Activated CD4-positive, alpha-beta T cell treated with anti-CD3 and anti-CD28 coated beads for 4 hours (primary cell): Measurements from ENCODE around the gene UQCRC2.
A peak's percentile ranks its signal among the peaks of the same experiment; 100 is the strongest.
"Not testable (repeated sequence)": the region's sequence is repeated elsewhere in the genome, so short reads cannot be mapped to it uniquely, and the experiment has no call there.

Experiments
- DNase-seq, 2 donors: peaks; one replicate each; pipeline ENCODE4 v3.0.0-alpha.2; 2020

Gene UQCRC2

DNA sequence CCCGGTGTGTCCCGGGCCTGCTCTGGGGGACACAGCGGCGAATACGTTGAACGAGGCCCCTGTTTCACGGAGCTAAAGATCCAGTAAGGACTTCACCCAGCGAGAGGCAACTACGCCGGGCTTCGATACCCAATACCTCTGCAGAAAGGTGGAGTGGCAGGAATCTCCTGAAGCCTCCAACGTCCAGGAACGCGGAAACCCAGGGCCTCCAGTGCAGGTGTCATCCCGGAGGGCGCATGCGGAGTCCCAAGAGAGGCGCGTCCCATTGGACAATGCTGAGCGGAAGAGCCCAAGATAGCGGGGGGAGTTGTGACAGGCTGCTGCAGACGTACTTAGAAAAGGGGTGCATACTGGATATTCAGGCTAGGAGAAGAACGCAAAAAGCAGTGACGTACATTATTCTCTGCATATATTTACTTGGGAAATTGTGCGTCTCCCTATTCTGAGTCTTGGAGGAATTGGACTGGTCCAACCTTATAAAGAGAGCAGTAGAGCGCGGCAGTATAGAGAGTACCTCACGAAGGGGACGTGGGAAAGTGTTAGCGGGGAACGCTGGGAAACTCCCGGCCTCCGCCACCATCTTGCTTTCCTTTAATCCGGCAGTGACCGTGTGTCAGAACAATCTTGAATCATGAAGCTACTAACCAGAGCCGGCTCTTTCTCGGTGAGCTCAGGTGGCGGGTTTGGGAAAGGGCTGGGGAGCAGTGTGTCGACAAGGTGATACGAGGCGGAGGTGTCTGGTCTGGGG is at the start of gene UQCRC2:
UQCRC2 (plus strand) TSS at position 569 of the 748 bp plus-strand sequence; CDS start at position 632, 63 bp downstream.
- peak; percentile 84 to 87 for DNase-seq

DNA sequence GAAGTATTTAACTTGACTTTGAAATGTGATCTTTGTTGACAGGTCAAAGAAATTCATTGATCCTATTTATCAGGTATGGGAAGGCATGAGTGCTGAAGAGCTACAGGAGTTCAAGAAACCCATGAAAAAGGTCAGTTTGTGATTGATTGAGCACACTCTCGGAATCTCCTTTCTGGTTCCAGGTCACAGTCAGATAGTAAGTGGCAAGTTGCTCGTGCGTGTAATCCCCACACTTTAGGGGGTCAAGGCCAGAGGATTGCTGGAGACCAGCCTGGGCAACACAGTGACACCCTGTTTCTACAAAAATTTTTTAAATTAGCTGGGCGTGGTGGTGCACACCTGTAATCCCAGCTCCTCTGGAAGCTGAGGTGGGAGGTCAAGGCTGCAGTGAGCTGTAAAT is 20.5 kb upstream of the UQCRC2 start:
- DNase-seq, result not testable (repeated sequence)

DNA sequence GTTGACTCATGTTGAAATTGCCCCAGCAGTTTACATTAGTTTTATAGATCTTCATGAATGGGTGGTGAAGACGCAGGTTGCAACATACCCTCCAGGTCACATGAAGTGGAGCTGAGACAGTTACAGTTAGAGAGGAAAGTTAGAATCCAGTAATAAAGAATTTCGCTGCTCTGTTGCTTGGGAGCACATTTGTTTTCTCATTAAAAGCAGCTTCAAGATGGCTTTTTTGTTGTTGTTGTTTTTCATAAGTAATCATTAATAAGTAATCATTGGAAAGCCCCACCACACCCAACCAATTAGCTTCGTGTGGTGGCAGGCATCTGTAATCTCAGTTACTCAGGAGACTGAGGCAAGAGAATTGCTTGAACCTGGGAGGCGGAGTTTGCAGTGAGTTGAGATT is 19.8 kb upstream of the UQCRC2 start:
- not testable (repeated sequence) for DNase-seq

DNA sequence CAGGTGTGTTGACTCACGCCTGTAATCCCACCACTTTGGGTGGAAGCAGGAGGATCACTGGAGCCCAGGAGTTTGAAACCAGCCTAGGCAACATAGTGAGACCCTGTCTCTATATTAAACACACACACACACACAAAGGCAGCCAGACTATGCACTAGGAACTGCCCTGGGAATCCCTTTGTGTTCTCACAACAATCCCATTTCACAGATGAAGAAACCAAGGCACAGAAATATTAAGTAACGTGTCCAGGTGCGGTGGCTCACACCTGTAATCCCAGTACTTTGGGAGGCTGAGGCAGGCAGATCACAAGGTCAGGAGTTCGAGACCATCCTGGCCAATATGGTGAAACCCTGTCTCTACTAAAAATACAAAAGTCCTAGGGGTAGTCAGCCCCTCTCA is 19.4 kb upstream of the UQCRC2 start:
- not testable (repeated sequence) for DNase-seq

DNA sequence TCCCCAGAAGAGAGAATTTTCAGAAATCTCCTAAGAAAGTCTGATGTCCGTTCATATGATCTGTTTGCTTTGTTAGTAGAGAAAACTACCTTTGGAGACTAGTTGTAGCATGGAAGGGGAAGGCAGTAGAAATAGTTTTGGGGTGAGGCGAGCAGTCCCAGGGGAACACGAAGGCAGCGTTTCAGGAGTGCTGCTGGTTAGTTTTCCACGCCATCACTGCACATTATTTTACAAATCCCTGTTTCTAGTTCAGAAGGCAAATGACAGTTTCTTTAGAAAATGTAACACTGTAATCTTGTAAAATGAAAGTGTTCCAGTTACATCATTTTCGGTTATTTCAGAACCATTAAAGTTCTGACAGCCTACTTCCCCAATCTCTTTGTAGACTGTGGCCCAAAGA is 16.9 kb upstream of the UQCRC2 start:
- not testable (repeated sequence) for DNase-seq

DNA sequence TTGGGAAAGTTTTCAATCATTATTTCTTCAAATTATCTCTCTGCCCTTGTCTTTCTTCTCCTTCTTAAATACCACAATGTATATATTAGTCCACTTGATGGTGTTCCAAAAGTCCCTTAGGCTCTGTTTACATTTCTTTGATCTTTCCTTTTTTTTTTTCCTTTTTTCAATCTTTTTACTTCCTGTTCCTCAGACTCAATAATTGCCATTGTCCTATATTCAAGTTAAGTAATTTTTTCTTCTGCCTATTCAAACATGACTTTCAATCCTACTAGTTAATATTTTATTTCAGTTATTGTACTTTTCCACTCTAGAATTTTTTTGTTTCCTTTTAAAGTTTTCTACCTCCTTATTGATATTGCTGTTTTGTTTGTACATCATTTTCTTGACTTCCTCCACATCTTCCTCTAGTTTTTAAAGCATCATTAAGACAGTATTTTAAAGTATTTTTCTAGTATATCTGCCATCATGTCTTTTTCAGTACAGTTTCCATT is 15.8 kb upstream of the UQCRC2 start:
- DNase-seq, result no peak

DNA sequence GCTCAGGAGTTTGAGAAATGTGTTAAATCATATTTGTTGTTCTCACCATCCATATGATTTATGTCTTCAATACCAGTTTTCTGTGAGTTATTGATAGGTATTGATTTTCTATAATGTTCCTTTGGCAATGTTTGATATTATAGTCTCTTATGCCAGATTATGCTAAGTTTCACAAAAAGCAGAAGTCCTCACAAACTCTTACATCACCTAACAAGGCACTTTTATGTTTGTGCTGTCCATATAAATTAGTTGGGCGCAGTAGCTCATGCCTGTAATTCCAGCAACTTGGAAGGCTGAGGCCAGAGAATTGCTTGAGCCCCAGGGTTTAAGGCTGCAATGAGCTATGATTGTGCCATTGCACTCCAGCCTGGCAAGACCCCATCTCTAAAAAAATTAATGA is 12.6 kb upstream of the UQCRC2 start:
- no peak for DNase-seq

DNA sequence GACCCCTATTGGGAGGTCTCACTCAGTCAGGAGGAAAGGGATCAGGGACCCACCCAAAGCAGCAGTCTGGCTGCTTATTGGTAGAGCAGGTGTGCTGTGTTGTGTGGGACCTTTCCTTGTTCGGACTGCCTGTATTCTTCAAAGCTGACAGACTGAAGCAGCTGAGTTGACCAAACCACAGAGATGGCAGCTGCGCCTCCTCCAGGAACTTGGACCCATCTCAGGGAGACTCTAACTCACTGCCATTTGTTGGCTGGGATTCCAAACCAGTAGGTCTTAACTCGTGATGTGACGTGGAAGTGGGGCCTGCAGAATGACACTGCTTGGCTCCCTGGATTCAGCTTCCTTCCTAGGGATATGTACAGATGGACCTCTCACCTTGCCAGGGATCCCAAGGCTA is 9.6 kb upstream of the UQCRC2 start:
- DNase-seq, result no peak

DNA sequence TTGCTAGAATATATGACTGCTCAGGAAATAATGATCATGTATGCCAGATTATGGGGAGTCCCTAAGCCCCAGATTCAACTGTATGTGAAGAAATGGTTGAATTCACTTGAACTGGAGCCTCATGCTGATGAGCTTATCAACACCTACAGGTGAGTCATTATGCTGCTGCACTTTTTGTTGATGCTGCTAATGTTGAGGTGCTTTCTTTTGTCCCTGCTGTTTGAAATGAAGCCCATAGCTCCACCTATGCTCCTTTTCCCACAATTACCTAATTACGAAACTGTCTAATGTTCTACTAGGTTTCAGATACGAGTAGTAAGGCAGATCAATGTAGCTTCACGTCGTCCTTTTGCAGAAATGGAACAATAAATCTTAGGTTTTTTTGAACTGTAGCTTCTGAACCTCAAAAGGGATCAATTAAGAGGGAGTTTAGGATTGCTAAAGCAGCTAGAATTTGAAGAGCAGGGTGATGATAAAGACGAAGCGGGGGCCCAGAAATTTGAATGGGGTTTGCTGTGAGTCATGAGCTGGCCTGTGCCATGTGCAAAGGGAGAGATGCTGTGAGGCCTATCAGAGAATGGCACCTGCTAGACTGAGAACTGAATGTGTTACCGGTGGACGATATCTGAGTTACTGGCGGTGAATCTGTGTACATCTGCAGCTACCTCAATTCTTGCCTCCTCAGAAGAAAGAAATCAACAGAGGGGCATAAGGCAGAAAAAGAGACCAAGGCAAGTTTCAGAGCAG is 6.1 kb upstream of the UQCRC2 start:
- DNase-seq, result no peak

DNA sequence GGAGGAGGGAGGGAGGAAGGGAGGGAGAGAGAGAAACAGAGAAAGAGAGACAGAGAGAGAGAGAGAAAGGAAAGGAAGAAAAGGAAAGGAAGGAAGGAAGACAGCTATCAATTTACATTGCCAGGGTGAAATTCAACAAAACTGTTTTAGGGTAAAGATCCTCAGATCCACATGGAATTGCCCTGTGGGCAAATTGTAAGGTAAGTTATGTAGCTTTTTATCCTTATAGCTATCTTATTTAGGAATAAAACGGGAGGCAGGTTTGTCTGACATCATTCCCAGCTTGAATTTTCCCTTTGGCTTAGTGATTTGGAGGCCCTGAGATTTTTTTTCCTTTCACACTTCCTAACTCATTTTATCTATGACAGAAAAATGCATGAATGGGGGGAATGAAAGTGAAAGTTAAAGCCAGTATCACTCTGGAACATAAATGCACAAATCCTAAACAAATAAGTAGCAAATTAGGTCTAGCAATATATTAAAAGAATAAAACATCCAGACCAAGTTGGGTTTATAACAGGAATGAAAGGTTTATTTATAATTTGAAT is 3.4 kb upstream of the UQCRC2 start:
- DNase-seq, result no peak

DNA sequence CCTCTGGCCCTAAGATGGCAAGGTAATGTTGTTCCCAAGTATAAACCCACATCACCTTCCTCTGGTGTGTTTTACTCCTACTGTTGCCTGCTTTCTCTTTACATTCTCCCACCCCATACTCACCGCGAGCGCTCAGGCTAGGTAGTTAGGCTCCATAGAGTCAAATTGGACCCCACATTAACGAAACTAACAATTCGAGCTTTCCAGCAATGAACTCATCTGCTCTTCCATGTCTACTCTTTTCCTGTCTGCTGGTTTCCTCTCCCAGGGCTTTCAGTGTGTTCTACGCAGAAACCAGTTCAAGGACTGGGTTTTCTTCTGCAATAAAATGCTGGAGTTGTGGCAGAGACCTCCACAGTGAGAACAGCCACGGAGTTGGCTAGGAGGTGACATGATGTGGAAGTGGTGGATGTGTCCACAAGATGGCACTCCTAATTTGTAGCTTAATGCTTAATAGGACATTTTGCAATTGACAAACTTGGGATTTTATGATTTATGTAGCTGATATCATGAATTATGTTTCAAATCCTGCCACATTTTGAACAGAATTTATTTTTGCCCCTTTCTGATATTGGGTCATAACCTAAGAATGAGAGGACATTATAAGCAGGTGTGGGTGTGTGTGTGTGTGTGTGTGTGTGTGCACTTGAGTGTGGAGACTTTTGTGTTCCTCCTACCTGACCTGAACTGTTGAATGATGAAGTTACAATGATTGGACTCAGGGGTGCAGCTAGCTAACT is 2.2 kb upstream of the UQCRC2 start:
- peak in 1 of 2 donors; percentile 20 for DNase-seq

DNA sequence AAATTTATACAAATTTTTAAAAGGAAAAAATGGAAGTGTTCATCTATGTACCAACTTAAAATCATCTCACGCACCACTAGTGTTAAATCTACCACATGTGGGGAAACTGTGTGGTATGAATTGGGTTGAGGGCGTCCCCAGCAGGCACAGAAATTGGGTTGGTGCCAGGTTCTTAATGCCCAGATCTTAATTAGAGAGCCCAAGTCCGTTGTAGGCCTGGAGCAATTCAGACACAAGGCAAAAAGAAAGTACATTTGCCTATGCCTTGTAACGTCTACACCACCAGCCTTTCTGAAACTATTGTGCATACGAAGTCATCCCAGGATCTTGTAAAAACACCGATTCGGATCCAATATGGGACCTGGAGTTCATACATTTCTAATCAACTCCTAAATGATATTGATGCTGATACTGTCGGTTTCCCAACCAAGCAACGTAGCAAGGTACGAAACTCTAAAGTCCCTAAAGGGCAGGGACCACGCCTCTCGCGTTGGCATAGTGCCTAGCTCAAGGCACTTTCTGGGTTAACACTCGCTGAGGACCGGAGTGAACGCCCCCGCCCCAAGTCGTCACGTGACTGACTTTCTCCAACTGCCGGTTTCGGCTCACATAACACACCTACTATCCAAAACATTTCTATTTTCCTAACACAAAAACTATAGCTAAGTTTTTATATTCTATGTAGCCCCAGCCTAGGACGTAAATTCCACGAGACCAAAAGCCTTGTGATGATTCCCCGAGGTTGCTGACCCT is 945 bp upstream of the UQCRC2 start:
- peak; percentile 73 to 78 for DNase-seq

DNA sequence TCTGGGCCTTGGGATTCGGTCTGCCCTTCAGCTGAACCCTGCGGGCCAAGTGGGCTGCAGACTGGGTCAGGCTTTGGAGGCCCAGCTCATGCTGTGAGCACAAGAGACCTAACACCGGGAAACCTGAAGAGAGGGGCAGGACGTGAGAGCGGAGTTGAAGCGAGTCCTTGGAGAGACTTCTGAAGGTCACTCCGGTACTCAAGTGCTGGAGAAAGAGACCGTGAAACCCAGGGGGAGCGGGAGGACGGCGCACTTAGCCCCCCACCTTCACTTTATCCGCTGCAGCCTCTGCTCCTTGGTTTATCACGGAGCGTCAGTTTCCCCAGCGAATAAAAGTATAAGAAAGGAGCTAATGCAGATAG is 361 bp downstream of the UQCRC2 start:
- DNase-seq, result no peak

DNA sequence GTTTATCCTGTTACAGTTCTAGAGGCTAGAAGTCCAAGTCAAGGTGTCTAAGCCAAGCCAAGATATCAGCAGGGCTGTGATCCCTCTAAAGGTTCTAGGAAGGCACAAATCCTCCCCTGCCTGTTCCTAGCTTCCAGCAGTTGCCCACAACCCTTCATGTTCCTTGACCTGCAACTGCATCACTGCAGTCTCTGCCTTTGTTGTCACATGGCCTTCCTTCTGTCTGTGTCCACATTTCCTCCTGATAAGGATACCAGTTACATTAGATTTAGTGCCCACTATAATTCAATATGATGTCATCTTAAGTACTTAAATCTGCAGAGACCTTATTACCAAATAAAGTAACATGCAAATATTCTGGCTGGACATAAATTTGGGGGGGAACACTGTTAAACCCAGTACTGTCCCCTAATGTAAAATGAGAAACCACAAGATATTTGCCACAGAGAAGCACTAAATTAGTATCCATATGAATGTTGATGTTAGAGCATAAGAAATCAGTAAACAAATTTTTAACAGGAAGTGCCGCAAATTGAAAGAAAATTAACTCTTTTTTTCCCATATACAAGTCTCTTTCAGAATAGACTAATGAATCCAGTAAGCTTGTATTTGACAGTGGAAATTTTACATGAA is 4.7 kb downstream of the UQCRC2 start:
- DNase-seq, result no peak

DNA sequence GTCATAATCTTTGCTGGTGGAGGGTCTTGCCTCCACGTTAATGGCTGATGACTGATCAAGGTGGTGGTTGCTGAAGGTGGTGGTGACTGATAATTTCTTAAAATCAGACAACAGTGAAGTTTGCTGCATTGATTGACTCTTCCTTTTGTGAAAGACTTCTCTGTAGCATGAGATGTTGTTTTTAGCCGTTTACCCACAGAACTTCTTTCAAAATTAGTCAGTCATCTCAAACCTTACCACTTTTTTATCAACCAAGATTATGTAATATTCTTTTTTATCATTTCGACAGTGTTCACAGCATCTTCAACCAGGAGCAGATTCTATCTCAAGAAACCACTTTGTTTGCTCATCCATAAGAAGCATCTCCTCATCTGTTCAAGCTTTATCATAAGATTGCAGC is 5.9 kb downstream of the UQCRC2 start:
- DNase-seq, result no peak

DNA sequence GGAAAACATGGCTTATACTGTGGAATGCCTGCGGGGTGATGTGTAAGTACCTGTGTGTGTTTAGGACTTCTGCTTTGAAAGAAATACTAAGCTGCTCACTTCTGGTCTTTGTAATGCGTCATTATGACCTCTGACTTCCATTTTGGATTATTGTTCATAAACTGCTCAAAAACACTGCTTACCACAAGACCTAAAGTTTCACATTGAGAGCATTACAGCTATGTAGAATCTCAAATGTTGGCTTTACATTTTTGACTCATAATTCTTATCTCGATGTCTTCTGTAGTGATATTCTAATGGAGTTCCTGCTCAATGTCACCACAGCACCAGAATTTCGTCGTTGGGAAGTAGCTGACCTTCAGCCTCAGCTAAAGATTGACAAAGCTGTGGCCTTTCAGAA is 9.3 kb downstream of the UQCRC2 start:
- no peak for DNase-seq

DNA sequence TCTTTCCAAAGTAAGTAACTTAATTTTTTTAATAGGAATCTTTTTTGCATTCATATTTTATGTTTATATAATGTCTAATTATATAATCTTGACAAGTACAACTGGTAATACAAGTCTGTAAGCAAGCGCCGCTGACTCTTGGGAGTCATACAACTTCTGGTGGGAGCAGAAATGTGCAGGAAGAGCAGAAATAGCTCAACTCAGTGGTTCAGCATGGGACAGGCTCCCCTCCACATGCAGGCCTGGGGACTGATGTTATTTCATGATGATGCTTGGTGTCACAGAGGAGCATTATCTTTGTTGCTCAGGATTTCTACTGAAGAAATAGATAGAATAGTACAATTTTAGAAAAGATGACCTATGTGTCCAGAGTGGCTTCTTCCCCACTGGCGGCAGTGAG is 10.7 kb downstream of the UQCRC2 start:
- no peak for DNase-seq

DNA sequence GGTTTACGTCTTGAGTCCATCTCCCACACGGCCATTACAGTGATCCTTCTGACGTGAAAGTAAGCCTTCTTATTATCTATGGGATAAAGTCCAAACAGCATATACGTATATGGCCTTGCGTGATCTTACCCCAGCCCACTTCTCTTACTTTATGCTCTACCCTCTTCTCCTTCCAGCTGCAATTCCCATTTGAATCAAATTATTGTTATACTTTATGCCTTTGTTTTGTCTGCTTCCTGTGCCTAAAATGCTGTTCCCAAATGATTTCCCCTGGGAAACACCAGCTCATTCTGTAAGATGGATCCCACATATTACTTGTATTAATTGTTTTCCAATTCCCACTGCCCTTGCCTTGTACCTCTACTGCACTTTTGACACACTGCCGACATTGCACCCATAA is 11.2 kb downstream of the UQCRC2 start:
- DNase-seq, result no peak

DNA sequence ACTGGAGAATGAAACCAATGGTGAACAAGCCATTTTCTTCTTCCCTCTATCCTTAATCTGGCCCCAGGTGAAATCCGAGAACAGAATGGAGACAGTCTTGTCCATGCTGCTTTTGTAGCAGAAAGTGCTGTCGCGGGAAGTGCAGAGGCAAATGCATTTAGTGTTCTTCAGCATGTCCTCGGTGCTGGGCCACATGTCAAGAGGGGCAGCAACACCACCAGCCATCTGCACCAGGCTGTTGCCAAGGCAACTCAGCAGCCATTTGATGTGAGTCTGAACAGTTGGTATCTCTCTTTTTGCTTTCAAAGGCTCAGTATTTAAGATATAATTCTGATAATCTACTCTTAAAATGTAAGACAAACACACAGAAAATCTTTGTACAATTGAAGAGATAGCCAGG is 18.7 kb downstream of the UQCRC2 start:
- DNase-seq, result no peak

DNA sequence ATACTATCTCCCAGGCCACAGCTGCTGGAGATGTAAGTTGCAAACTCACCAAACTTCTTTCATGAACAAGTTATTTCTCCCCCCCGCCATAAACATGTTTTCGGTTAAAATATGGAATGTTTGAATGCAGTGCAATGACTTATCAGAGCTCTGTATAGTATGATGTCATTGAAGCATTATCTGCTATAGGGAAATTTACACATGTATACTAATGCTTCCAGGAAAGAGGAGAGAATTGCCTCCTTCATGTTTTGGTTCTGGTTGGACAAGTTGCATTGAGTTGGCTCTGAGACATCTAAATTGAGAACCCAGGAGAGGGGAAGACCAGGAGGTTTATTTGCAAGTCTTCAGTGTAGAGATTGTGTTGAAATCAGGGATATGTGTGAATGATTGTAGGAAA is 20.8 kb downstream of the UQCRC2 start:
- no peak for DNase-seq

DNA sequence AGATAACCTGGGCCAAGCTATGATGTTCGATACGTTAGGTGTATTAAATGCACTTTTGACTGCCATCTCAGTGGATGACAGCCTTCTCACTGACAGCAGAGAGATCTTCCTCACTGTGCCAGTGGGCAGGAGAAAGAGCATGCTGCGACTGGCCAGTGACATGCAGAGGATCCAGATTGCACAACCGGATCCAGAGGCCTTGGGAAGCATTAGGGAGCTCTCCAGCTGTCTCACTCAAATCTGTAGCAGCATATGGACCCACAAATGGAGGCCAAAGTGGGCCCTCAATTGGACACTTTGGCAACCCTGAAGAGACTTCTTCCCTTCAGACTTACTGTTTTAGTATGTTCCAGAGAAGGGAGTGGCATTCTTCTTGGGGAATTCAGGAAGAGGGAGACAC is 26.9 kb downstream of the UQCRC2 start:
- DNase-seq, result no peak

DNA sequence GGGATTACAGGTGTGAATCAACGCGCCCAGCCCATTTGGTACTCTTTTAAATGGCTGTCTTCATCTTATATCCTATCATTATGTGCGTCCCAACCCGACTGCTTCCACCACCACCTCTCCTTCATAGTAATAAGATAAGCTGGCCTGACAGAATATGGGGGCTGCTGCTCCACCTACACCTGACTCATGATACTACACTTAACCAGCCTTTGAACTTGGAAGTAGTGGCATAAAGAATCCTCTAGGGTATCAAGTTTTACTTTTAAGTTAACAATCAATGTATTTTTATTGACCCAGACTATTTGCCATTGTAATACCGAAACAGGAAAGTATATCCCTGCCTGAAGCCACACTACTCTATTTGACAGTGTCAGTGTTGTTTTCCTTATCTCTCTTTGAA is 28.9 kb downstream of the UQCRC2 start:
- no peak for DNase-seq
